Raji (cell line): ENCODE results near the gene TEX13B.

Experiments used
- POLR2A ChIP-seq: IDR thresholded peaks from 2 replicates; pipeline ENCODE4 v1.6.1; 2011; ENCODE audit warnings: low read depth, low read length, control low read depth; ENCODE audit not compliant: insufficient read depth

TEX13B gene

DNA sequence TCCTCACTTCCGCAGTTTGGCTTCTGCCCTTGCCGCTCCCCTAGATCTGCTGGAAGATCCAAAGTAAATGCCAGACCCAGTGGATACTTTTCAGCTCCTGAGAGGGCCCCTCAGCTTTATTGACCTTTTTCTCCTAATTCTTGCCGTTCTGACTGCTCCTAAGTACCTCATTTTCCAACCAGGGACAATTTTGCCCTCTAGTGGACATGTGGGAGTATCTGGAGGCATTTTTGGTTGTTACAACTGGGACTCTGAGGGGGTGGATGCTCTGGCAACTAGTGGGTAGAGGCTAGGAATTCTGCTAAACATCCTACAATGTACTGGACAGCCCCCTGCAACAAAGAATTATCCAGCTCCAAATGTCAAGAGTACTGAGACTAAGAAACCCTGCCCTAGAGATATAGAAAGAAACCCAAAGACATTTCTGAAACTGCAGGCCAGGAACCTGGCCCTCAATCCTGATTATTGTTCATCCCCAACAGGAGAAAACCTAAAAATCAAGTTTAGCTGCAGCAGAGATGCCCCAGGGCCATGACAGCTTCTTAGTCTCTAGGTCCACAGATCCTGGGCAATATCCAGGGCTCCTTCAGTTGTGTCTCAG lies 3.4 kb downstream of the TEX13B start:
- TF ChIP-seq POLR2A: no peak

DNA sequence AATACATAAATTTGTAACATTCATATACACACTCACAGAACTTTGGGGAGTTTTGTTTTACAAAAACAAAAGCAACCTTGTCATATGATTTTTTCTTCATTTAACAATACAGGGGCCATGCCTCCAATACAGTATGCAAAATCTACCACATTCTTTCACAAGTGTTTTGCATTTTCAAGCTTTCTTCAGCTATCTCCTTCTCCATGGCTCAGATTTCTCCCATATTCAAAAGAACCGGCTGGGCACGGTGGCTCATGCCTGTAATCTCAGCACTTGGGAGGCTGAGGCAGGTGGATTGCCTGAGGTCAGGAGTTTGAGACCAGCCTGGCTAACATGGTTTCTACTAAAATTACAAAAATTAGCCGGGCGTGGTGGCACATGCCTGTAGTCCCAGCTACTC lies 4.1 kb downstream of the TEX13B start:
- TF ChIP-seq POLR2A: no peak

DNA sequence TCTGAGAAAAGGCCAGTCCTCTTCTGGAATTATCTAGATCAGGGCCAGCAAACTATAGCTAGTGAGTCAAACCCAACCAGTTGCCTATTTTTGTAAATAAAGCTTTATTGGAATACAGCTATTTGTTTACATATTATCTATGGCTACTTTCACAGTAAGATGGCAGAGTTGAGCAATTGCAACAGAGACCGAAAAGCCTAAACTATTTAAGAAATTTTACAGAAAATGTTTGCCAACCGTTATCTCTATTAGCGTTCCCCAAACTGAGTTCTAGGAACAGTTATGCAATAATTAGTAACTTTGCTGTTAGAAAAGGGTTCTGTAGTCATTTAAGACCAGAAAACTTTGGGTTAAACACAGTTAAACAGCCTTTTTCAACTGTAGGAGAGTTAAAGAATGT lies 10.5 kb downstream of the TEX13B start:
- no peak for TF ChIP-seq POLR2A

DNA sequence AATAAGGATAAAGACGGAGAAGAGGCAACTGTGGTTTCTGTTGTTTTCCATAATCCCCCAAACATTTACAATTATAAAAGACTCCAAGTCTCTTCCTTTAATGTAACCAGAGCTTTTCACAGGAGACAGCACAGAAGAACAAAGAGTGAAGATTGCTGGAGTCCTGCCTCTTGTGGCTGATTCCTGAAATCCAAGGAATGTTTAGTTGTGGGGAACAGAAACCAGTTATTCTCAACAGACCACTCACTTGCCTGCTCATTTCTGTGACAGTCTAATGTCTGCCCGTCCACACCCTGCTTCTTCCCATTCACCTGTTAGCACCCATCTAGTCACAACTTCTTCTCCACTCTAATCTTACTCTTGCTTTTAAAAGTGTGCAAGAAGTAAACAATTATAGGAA lies 12.1 kb downstream of the TEX13B start:
- TF ChIP-seq POLR2A: no peak

DNA sequence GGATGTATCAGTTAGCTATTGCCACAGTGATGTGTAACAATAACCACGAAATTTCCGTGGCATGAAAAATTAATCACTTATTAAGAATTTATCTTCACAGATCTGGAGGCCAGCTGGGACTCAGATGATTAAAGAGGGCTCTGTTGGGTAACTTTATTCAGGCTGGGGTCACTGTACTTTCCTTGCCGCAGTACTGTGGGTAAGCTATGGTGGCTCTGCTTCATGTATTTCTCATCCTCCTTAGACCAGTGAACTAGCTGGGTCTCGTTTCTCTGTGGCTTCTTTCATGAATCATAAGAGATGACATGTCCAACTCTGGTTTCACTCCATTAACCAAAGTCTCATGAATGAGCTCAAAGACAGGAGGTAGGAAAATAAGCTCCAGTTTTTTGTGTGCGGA lies 13.5 kb downstream of the TEX13B start:
- no peak for TF ChIP-seq POLR2A

DNA sequence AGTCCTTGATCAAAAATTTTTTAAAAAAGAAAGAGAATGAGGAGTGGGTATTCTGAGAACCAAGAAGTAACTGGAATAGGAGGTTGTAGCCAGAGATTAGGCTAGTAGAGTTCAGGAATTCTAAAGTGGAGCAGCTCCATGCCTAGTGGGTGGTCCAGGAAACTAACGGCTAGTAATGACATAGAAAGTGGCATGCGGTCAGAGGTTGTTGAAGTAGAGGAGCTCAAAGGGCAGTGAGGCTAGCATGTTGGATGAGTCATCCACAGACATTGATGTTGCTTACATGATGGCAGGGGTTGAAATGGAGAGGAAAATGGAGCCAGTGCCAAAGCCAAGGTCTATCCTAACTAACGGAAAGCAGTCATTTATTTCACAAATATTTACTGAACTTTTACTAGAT lies 42.1 kb downstream of the TEX13B start:
- TF ChIP-seq POLR2A: no peak

DNA sequence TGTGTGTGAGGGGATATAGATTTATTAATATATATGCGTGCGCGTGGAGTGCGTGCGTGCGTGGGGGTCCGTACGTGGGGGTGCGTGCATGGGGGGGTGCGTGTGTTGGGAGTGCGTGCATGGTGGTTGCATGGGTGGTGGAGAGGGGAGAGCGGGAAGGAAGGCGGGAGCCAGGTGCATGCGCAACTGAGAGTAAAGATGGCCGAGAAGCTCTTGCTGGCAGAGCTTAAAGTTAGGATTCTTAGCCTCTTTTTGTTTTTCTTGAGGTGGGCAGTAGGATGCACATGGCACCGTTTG lies 45.8 kb downstream of the TEX13B start:
- TF ChIP-seq POLR2A: no peak

DNA sequence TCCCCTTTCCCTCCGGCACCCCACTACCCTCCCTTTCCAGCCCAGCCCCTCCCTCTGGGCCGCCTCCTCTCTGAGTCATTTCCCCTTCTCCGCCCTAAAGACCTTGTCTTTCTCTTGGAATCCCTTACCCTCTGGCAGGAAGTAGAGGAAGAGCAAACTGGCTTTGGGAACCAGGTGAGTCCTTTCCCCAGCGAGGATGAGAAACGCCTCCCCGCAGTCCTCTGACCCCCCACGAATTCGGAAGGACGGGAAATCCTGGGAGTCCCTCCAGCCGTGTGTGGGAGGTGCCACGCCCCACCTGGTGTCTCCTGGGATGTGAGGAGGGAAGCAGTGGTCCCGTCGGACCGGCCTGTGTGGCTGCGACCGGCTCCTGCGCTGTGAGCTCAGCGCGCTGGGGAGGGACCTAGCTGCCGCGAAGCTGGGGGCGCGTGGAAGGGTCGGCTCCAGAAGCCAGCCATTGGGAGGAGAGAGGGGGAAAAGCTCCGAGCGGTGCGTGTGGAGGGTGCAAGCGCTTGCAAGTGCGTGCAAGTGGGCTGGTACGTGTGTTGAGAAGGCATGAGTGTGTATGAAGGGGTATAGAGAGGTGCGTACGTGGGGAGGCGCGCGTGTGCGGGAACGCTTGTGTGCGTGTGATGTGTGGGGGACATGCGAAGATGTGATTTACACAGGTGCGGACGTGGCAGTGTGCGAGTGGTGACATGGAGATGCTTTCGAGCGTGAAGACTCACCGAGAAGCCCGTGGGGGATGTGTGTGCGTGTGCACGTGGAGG lies 46.3 kb downstream of the TEX13B start:
- no peak for TF ChIP-seq POLR2A

DNA sequence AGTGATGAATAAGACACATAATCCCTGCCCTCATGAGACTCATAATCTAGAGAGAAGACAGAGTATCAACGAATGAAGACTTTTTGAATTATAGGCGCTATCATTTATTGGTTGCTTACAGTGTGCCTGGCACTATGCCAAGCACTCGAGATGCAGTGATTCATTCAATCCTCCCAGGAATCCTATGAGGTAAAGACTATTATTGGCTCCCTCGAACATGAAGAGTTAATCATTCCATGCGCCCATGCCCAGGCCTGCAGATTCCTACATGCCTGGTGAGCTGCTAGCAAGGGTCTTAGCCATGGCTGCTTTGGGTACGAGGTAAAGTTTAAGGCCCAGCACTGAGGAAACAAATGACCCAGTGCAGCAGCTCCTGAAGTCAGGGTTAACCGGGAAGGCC lies 47.0 kb downstream of the TEX13B start:
- no peak for TF ChIP-seq POLR2A

DNA sequence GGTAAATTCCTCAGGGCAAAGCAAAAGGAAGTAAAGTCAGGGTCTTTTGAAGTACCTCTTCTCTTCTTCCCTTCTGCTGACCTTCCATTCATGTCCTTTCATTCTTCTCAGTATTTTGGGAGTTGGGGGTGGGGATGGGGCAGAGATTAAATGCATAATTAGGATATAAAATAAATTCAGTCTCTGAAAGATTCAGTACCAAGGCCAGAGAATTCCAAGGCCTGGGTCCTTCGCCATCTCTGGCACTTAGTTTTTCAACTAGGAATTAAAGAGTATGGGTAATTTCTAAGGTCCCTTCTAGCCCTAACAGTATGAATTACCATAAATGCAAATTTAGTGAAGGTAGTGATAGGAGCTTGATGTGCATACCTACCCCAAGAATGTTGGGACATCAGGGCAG lies 47.9 kb downstream of the TEX13B start:
- no peak for TF ChIP-seq POLR2A
